K562 (cell line): ENCODE results near the gene WNT16. TPM values are rescaled to one million over a fixed set of nuclear protein-coding genes. Genes with fewer than 3 reads are reported as not detected.

Experiments used
- ATAC-seq: fragments of 200-7000 bp; cut with Tn5 transposase; 3 replicates; pipeline ENCODE4 v1.9.1; 2020; ENCODE audit warnings: moderate library complexity
- BruUV-seq: library from RNA; stranded (reverse); fragments of 400-500 nt; replicated peaks from 2 replicates; lab custom pipeline; 2021; lab: Mats Ljungman, UMichigan
- CTCF ChIA-PET: fragments of 300-600 bp; formaldehyde crosslinking; extraction: SDS; loops from one replicate; lab custom pipeline; 2021; ENCODE audit warnings: low intra/inter-chr PET ratio; lab: Yijun Ruan, JAX
- POLR2A ChIA-PET: fragments of 300-600, 350-650 bp; sonication (Branson Sonifier 250); formaldehyde crosslinking; extraction: SDS; loops from one replicate; lab custom pipeline; 2021; ENCODE audit warnings: antibody characterized with exemption, inconsistent platforms; lab: Yijun Ruan, JAX
- DNase-seq, 4 experiments: peaks; one replicate each; pipeline versions ENCODE4 v3.0.0 to v3.0.0-alpha.2; 2011 to 2018; ENCODE audit warnings: low spot score in 3 of 4, mixed read lengths in 3 of 4; ENCODE audit errors: extremely low read depth in 1 of 4
- FAIRE-seq: peaks from 2 replicates; lab custom pipeline; 2011; peaks lifted over from hg19 to GRCh38; lab: Jason Lieb, UNC
- H2AFZ ChIP-seq: 2 replicates; pipeline ENCODE4 v1.6.0; 2011; ENCODE audit warnings: low read depth, low read length, control low read depth, inconsistent platforms
- H3K27ac ChIP-seq: fragments of 200-600 bp; 3 replicates; pipeline ENCODE4 v1.8.0; 2011; ENCODE audit warnings: low read depth, mild to moderate bottlenecking, control low read depth, inconsistent platforms, low read length, moderate library complexity, mixed read lengths; ENCODE audit errors: extremely low read depth
- H3K27me3 ChIP-seq, 2 experiments: fragments of 300-600 bp in 1 of 2; 2 replicates in 1 of 2; 3 replicates in 1 of 2; pipeline versions ENCODE4 v1.6.0 to v1.8.0; 2011; ENCODE audit warnings: inconsistent platforms in 2 of 2, low read length in 2 of 2, mild to moderate bottlenecking in 1 of 2, mixed read lengths in 1 of 2, moderate library complexity in 1 of 2; ENCODE audit not compliant: control insufficient read depth in 2 of 2, insufficient read depth in 2 of 2
- H3K36me3 ChIP-seq: fragments of 300-600 bp; 3 replicates; pipeline ENCODE4 v1.8.0; 2011; ENCODE audit warnings: mild to moderate bottlenecking, low read length, inconsistent platforms; ENCODE audit not compliant: control insufficient read depth, insufficient read depth
- H3K4me1 ChIP-seq, 2 experiments: fragments of 200-600 bp in 1 of 2; replicated peaks in 1 of 2; 2 replicates in 1 of 2; 3 replicates in 1 of 2; pipeline versions ENCODE4 v1.5.1 to v1.8.0; 2011; ENCODE audit warnings: inconsistent platforms in 2 of 2, low read length in 2 of 2, mild to moderate bottlenecking in 1 of 2, mixed read lengths in 1 of 2, moderate library complexity in 1 of 2; ENCODE audit not compliant: control insufficient read depth in 2 of 2, insufficient read depth in 2 of 2
- H3K4me2 ChIP-seq: 2 replicates; pipeline ENCODE4 v1.6.1; 2011; ENCODE audit warnings: low read length, control low read depth, inconsistent platforms, mixed read lengths; ENCODE audit not compliant: insufficient read depth
- H3K4me3 ChIP-seq: fragments of 200-600 bp; sonication (generic), shearing (Covaris generic); 2 replicates; pipeline ENCODE4 v1.5.1; 2016; ENCODE audit warnings: control low read depth, inconsistent platforms
- H3K79me2 ChIP-seq: fragments of 200-600 bp; 3 replicates; pipeline ENCODE4 v1.8.0; 2011; ENCODE audit warnings: low read length, inconsistent platforms; ENCODE audit not compliant: control insufficient read depth, insufficient read depth
- H3K9ac ChIP-seq, 2 experiments: 2 replicates each; pipeline versions ENCODE4 v1.6.0 to v1.6.1; 2011; ENCODE audit warnings: low read depth in 2 of 2, low read length in 2 of 2, control low read depth in 1 of 2, inconsistent platforms in 1 of 2, mild to moderate bottlenecking in 1 of 2, mixed read lengths in 1 of 2; ENCODE audit not compliant: insufficient read depth in 1 of 2
- H3K9me1 ChIP-seq: one replicate; pipeline ENCODE4 v1.6.0; 2011; ENCODE audit warnings: inconsistent platforms, mild to moderate bottlenecking, low read length, moderate library complexity; ENCODE audit not compliant: control insufficient read depth, insufficient read depth
- H3K9me3 ChIP-seq: replicated peaks from 2 replicates; pipeline ENCODE4 v1.5.1; 2011; ENCODE audit warnings: low read depth, low read length, inconsistent platforms; ENCODE audit not compliant: control insufficient read depth, insufficient read depth
- H4K20me1 ChIP-seq: replicated peaks from 2 replicates; pipeline ENCODE4 v1.6.1; 2011; ENCODE audit warnings: low read length, inconsistent platforms, mixed read lengths; ENCODE audit not compliant: control insufficient read depth, insufficient read depth
- BRCA1 ChIP-seq, 2 experiments: fragments of 450-650 bp in 1 of 2; sonication (generic) in 1 of 2; formaldehyde crosslinking in 1 of 2; IDR thresholded peaks; 2 replicates each; pipeline versions ENCODE4 v1.5.0 to v1.6.1; 2017 to 2020; ENCODE audit warnings: mild to moderate bottlenecking in 1 of 2, missing genetic modification reagents in 1 of 2
- FOXK2 ChIP-seq, 2 experiments: fragments of 450-650 bp; IDR thresholded peaks in 1 of 2; conservative IDR thresholded peaks in 1 of 2; 2 replicates each; pipeline ENCODE4 v1.6.1; 2016; ENCODE audit warnings: low read depth in 2 of 2, mild to moderate bottlenecking in 1 of 2
- NFATC3 ChIP-seq: fragments of 450-650 bp; IDR thresholded peaks from 2 replicates; pipeline ENCODE4 v1.6.1; 2017; ENCODE audit warnings: mild to moderate bottlenecking
- NR3C1 ChIP-seq: sonication (generic); formaldehyde crosslinking; IDR thresholded peaks from 2 replicates; pipeline ENCODE4 v1.8.1; 2022; ENCODE audit warnings: missing genetic modification reagents
- ZBTB17 ChIP-seq: fragments of 450-650 bp; formaldehyde crosslinking; IDR thresholded peaks from 2 replicates; pipeline ENCODE4 v1.4.0; 2020; ENCODE audit warnings: mild to moderate bottlenecking
- ZNF644 ChIP-seq: fragments of 200-800 bp; sonication (Bioruptor generic); IDR thresholded peaks from 2 replicates; pipeline ENCODE4 v1.6.1; 2016; ENCODE audit warnings: low read depth, missing genetic modification characterization, missing compliant biosample characterization
- WGBS: fragments of 100-300 bp; shearing (Covaris generic); methylation state at CpG from one replicate; pipeline ENCODE4 v1.1.6; 2016; ENCODE audit warnings: low coverage, mixed read lengths; ENCODE audit not compliant: insufficient coverage; ENCODE audit errors: missing lambda C conversion rate; 5-methylcytosine and 5-hydroxymethylcytosine counted together
- in situ Hi-C: fragments of 300-500 bp; cut with MboI; formaldehyde crosslinking; loops from 4 replicates; pipeline ENCODE4 v1.15.0; 2018; ENCODE audit warnings: inconsistent platforms, mixed read lengths
- intact Hi-C: fragments of 100-400 bp; cut with micrococcal nuclease; formaldehyde crosslinking; loops from 2 replicates; pipeline ENCODE4 v1.14.2; 2022
- polyA plus RNA-seq, 8 experiments: library from polyadenylated mRNA; depleted of rRNA in 4 of 8; stranded (reverse) in 5 of 8; unstranded in 3 of 8; fragments of >200 nt; fragmentation: Nextera tagmentation in 2 of 8; fragmentation: Illumina TruSeq in 1 of 8; extraction: Ambion mirVana in 2 of 8; extraction: Trizol in 1 of 8; gene quantifications; 2 replicates each; pipeline versions ENCODE4 v1.2.1 to v1.2.3, GENCODE V29; 2011 to 2014; ENCODE audit warnings: inconsistent platforms in 1 of 8, missing spikeins in 1 of 8
- total RNA-seq, 7 experiments: library from RNA; depleted of rRNA in 6 of 7; stranded (reverse); fragments of >200 nt in 6 of 7; fragmentation: Illumina TruSeq in 2 of 7; extraction: Trizol in 2 of 7; gene quantifications; 2 replicates each; pipeline versions ENCODE4 v1.2.1 to v1.2.3, GENCODE V29; 2011 to 2021; ENCODE audit warnings: low replicate concordance in 1 of 7
- TF ChIP-seq, protein P1 (sequence below): fragments of 450-650 bp; IDR thresholded peaks from 2 replicates; pipeline ENCODE4 v1.6.1; 2014; ENCODE audit warnings: low read depth, mild to moderate bottlenecking, moderate library complexity, borderline replicate concordance

The WNT16 gene
- total and polyA plus RNA-seq, 9 of the 15 experiments (the other 6 are each of a cell fraction or from before 2014, with no cell fraction given): 0.06 to 0.07 TPM; not detected in 7

DNA sequence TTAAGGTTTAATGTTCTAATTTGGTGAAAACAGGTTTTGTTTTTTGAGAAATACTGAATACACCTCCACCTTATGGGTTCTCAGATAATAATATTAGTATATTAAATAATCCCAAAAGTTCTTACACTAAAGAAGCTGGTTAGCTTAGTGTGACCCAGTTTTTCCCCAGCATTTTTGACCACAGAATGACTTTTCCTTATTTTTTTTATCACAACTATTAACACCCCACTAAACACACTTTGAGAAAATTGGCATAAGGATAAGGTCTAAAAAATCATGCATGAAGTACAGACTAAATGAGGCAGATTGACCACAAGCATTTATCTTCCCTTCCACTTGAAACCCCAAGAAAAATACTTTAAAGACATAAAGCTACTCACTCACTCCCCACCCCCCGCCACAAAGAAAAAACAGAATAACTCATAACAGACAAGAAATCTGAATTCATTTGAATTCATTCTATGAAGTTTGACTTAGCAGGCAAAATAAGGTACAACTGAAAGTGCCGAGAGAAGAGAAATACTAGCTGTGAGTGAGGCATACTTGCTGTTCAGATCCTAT lies 49.7 kb upstream of the WNT16 start:
- Histone ChIP-seq H3K79me2 (no peaks in the 10 kb centered on the region), H3K4me1 (peaks cover 0 to 12% of the 10 kb centered on the region in 2 experiments; a peak in 2 of 5 replicates), H2AFZ (no peak overlapping the region), H3K4me2 (no peak overlapping the region), H3K27ac (peak overlapping the region; percentile 24; the same call in 1 of the 3 replicates), H3K9ac (no peak overlapping the region), H4K20me1 (no peaks in the 10 kb centered on the region), H3K9me1 (no peaks in the 10 kb centered on the region), H3K4me3 (no peak overlapping the region), H3K36me3 (peaks cover 98% of the 10 kb centered on the region), H3K9me3 (peaks cover 10% of the 10 kb centered on the region), H3K27me3 (no peaks in the 10 kb centered on the region)
- 86% methylated on average over 2 of the region's 2 CpGs for WGBS
- in situ Hi-C loops: no loop called here
- no TSS peak for BruUV-seq
- TF ChIP-seq ZNF644 (0 out of 2 replicates have a peak, but pooled peaks have one; percentile 5), NFATC3 (no peak), BRCA1 (IDR thresholded peaks at IDR 0.05) (no peak), BRCA1 (CRISPR knock-in tag; IDR thresholded peaks at IDR 0.05) (no peak), FOXK2 (conservative IDR thresholded peaks at IDR 0.05 in 1 of 2, IDR thresholded peaks at IDR 0.05 in 1 of 2; ENCODE audit: low read depth in 2 of 2) (no peak), ZBTB17 (CRISPR knock-in tag) (no peak), NR3C1 (no peak)
- TF ChIP-seq, protein P1, sequence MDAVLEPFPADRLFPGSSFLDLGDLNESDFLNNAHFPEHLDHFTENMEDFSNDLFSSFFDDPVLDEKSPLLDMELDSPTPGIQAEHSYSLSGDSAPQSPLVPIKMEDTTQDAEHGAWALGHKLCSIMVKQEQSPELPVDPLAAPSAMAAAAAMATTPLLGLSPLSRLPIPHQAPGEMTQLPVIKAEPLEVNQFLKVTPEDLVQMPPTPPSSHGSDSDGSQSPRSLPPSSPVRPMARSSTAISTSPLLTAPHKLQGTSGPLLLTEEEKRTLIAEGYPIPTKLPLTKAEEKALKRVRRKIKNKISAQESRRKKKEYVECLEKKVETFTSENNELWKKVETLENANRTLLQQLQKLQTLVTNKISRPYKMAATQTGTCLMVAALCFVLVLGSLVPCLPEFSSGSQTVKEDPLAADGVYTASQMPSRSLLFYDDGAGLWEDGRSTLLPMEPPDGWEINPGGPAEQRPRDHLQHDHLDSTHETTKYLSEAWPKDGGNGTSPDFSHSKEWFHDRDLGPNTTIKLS: no peak
- FAIRE-seq: no peak
- no peak for DNase-seq
- ChIA-PET CTCF (no interaction called here), POLR2A (interaction anchor here (1.6 kb wide), 1 partner anchor 11 kb away, joined by 3 read pairs; no protein-coding TSS in a partner anchor)
- no peak for ATAC-seq
- intact Hi-C loops: no loop called here
